ENCODE results near the gene ODAD4. TPM values are rescaled to one million over a fixed set of nuclear protein-coding genes. Genes with fewer than 3 reads are reported as not detected.

The ODAD4 gene
- total RNA-seq, 1 donor from 2014 or later = 0.70 TPM

- H3K9me3 Mint-ChIP-seq (ENCODE audit: low read depth) = no peaks in the 10 kb centered on the region
- H3K36me3 Mint-ChIP-seq (ENCODE audit: low read depth) = peaks cover 40% of the 10 kb centered on the region
- H3K4me3 Mint-ChIP-seq (ENCODE audit: unreplicated experiment) = no peak overlapping the region
- H3K27ac Mint-ChIP-seq (ENCODE audit: unreplicated experiment) = no peak overlapping the region
- DNase-seq (ENCODE audit: low spot score) = no peak
- TF ChIP-seq CTCF (IDR thresholded peaks at IDR 0.05) = peak; percentile 11
- peaks cover 66% of the 10 kb centered on the region for H3K4me1 Mint-ChIP-seq (ENCODE audit: low read depth)
- no peaks in the 10 kb centered on the region for H3K27me3 Mint-ChIP-seq (ENCODE audit: low read depth)
These were observed 17.5 kb upstream of the ODAD4 start for GRCh38 chr17:41912925-41913324.

DNA sequence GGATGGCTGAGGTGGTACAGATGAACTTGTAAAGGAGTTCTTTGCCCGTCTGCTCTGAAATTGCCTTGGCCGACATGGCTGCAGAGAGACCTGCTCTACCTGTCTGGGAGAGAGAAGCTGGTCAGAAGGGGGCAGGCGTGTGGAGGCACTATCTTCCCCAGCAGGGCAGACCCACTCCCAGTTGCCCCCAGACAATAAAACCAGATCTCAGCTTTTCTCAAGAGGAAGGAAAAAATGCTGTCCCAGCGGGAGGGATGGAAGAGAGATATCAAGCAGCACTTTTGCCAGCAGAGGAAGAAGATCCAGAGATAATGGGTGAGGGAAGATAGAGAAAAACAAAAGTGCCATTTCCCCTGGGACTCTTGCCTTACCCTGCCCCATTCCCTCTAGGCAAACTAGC is 16.6 kb upstream of the ODAD4 start:
- Mint-ChIP-seq H3K4me1 (ENCODE audit: low read depth) (peaks cover 62% of the 10 kb centered on the region), H3K27ac (ENCODE audit: unreplicated experiment) (peak overlapping the region; percentile 12), H3K4me3 (ENCODE audit: unreplicated experiment) (no peak overlapping the region), H3K27me3 (ENCODE audit: low read depth) (no peaks in the 10 kb centered on the region), H3K36me3 (ENCODE audit: low read depth) (peaks cover 36% of the 10 kb centered on the region), H3K9me3 (ENCODE audit: low read depth) (no peaks in the 10 kb centered on the region)
- TF ChIP-seq CTCF (IDR thresholded peaks at IDR 0.05) = no peak
- DNase-seq (ENCODE audit: low spot score) = no peak

DNA sequence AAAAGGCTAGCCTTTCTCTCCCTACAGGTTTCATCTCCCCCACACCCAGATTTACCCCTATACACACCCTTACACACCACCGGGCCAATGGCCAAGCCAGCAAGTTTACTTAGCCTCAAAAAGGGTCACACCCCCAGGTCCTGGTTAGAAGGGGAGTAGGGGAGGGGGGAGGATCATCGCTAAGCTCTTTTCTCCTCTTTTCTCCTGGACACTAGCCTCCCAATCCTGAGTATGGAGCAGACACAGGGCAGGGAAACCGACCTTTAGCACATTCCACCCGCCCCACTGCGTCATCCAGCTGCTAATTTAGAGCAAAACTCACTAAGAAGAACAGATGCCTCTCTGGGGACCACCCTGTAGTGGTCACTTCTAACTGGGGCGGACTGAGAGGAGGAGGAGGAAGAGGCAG is 16.1 kb upstream of the ODAD4 start:
- peaks cover 35% of the 10 kb centered on the region for H3K36me3 Mint-ChIP-seq (ENCODE audit: low read depth)

GRCh38 chr17:41915020-41915419 is 15.4 kb upstream of the ODAD4 start:
- Mint-ChIP-seq H3K36me3 (ENCODE audit: low read depth) (peaks cover 30% of the 10 kb centered on the region), H3K4me1 (ENCODE audit: low read depth) (peaks cover 66% of the 10 kb centered on the region), H3K4me3 (ENCODE audit: unreplicated experiment) (no peak overlapping the region), H3K27ac (ENCODE audit: unreplicated experiment) (peak overlapping the region; percentile 64), H3K9me3 (ENCODE audit: low read depth) (no peaks in the 10 kb centered on the region), H3K27me3 (ENCODE audit: low read depth) (no peaks in the 10 kb centered on the region)
- no peak for TF ChIP-seq CTCF (IDR thresholded peaks at IDR 0.05)
- DNase-seq (ENCODE audit: low spot score) = no peak

More for the DNA sequence above, 16.1 kb upstream of the ODAD4 start:
- H3K4me3 Mint-ChIP-seq (ENCODE audit: unreplicated experiment) = no peak overlapping the region
- H3K27ac Mint-ChIP-seq (ENCODE audit: unreplicated experiment) = peak overlapping the region; percentile 60
- TF ChIP-seq CTCF (IDR thresholded peaks at IDR 0.05) = no peak
- no peaks in the 10 kb centered on the region for H3K9me3 Mint-ChIP-seq (ENCODE audit: low read depth)
- no peak for DNase-seq (ENCODE audit: low spot score)
- no peaks in the 10 kb centered on the region for H3K27me3 Mint-ChIP-seq (ENCODE audit: low read depth)
- peaks cover 64% of the 10 kb centered on the region for H3K4me1 Mint-ChIP-seq (ENCODE audit: low read depth)

- DNase-seq (ENCODE audit: low spot score) = no peak
- Mint-ChIP-seq H3K27me3 (ENCODE audit: low read depth) (no peaks in the 10 kb centered on the region), H3K4me3 (ENCODE audit: unreplicated experiment) (peak overlapping the region; percentile 21), H3K27ac (ENCODE audit: unreplicated experiment) (peak overlapping the region; percentile 64), H3K36me3 (ENCODE audit: low read depth) (peaks cover 24% of the 10 kb centered on the region), H3K9me3 (ENCODE audit: low read depth) (no peaks in the 10 kb centered on the region), H3K4me1 (ENCODE audit: low read depth) (peaks cover 63% of the 10 kb centered on the region)
- no peak for TF ChIP-seq CTCF (IDR thresholded peaks at IDR 0.05)
These were observed 14.9 kb upstream of the ODAD4 start for GRCh38 chr17:41915566-41915965.
